ENCODE results near the gene EP400.

DNA sequence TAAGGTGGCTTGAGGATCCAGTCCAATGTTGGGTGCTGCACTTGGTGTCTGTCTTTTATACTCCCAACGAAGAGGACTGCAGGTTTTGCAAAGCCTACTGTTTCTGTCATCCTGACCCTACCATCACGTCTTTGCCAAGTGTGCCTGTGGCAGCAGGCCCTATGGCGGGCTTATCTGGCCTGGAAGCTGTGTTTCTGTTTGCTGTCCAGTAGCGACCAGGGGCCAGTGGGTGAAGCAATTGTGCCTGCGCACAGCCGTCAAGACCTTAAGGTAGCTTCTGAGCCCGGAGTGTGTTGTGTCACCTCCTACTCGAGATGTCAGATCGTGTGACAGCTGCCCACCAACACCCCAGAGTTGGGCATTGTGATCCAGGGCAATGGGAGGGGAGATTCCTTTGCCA lies 131.7 kb downstream of the EP400 start:
- no peak for TF ChIP-seq POLR2AphosphoS5 (IDR thresholded peaks at IDR 0.05)
- TF ChIP-seq, protein P1, sequence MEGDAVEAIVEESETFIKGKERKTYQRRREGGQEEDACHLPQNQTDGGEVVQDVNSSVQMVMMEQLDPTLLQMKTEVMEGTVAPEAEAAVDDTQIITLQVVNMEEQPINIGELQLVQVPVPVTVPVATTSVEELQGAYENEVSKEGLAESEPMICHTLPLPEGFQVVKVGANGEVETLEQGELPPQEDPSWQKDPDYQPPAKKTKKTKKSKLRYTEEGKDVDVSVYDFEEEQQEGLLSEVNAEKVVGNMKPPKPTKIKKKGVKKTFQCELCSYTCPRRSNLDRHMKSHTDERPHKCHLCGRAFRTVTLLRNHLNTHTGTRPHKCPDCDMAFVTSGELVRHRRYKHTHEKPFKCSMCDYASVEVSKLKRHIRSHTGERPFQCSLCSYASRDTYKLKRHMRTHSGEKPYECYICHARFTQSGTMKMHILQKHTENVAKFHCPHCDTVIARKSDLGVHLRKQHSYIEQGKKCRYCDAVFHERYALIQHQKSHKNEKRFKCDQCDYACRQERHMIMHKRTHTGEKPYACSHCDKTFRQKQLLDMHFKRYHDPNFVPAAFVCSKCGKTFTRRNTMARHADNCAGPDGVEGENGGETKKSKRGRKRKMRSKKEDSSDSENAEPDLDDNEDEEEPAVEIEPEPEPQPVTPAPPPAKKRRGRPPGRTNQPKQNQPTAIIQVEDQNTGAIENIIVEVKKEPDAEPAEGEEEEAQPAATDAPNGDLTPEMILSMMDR (IDR thresholded peaks at IDR 0.05), result no peak

Measured in upper lobe of left lung (tissue), 4 donors.